Glutamatergic neuron (in vitro differentiated cells): ENCODE data around the gene PDX1. TPM values are rescaled to one million over a fixed set of nuclear protein-coding genes. Genes with fewer than 3 reads are reported as not detected.

Experiments
- DNase-seq: peaks from one replicate; pipeline ENCODE4 v3.0.0; 2022
- H3K27ac Mint-ChIP-seq: one replicate; pipeline ENCODE4 v1.8.0; 2020; ENCODE audit warnings: mild to moderate bottlenecking, mixed read lengths, inconsistent platforms; ENCODE audit not compliant: unreplicated experiment
- H3K27me3 Mint-ChIP-seq: one replicate; pipeline ENCODE4 v1.8.0; 2020; ENCODE audit warnings: mild to moderate bottlenecking, moderate library complexity, mixed read lengths, inconsistent platforms; ENCODE audit not compliant: unreplicated experiment
- H3K36me3 Mint-ChIP-seq: one replicate; pipeline ENCODE4 v1.8.0; 2020; ENCODE audit warnings: mild to moderate bottlenecking, mixed read lengths, inconsistent platforms; ENCODE audit not compliant: unreplicated experiment
- H3K4me1 Mint-ChIP-seq: one replicate; pipeline ENCODE4 v1.8.0; 2020; ENCODE audit warnings: mild to moderate bottlenecking, low read depth, mixed read lengths, inconsistent platforms; ENCODE audit not compliant: unreplicated experiment
- H3K4me3 Mint-ChIP-seq: one replicate; pipeline ENCODE4 v1.8.0; 2020; ENCODE audit warnings: mild to moderate bottlenecking, mixed read lengths, inconsistent platforms; ENCODE audit not compliant: unreplicated experiment
- H3K9me3 Mint-ChIP-seq: one replicate; pipeline ENCODE4 v1.8.0; 2020; ENCODE audit warnings: mild to moderate bottlenecking, moderate library complexity, mixed read lengths, inconsistent platforms; ENCODE audit not compliant: unreplicated experiment
- total RNA-seq: library from RNA; stranded (reverse); fragmentation: NEBNext Ultra II Directional; extraction: Animal tissue kit (Norgen Biotek cat#: 25700); gene quantifications from one replicate; pipeline ENCODE4 v1.2.1, GENCODE V29; 2021; ENCODE audit not compliant: unreplicated experiment
- TF ChIP-seq, protein P1 (sequence below): fragments of 200-600 bp; sonication (generic); IDR thresholded peaks from one replicate; pipeline ENCODE4 v1.5.0; 2021; ENCODE audit not compliant: partially characterized antibody, unreplicated experiment

PDX1 gene
- total RNA-seq, 1 donor from 2014 or later: not detected

GRCh38 chr13:27905650-27906049 lies 14.2 kb upstream of the PDX1 start:
- Mint-ChIP-seq H3K9me3 (no peaks in the 10 kb centered on the region), H3K27me3 (peaks cover 4% of the 10 kb centered on the region), H3K4me3 (no peak overlapping the region), H3K4me1 (no peaks in the 10 kb centered on the region), H3K36me3 (no peaks in the 10 kb centered on the region), H3K27ac (no peak overlapping the region)
- DNase-seq: no peak
- TF ChIP-seq, protein P1, sequence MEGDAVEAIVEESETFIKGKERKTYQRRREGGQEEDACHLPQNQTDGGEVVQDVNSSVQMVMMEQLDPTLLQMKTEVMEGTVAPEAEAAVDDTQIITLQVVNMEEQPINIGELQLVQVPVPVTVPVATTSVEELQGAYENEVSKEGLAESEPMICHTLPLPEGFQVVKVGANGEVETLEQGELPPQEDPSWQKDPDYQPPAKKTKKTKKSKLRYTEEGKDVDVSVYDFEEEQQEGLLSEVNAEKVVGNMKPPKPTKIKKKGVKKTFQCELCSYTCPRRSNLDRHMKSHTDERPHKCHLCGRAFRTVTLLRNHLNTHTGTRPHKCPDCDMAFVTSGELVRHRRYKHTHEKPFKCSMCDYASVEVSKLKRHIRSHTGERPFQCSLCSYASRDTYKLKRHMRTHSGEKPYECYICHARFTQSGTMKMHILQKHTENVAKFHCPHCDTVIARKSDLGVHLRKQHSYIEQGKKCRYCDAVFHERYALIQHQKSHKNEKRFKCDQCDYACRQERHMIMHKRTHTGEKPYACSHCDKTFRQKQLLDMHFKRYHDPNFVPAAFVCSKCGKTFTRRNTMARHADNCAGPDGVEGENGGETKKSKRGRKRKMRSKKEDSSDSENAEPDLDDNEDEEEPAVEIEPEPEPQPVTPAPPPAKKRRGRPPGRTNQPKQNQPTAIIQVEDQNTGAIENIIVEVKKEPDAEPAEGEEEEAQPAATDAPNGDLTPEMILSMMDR: no peak

DNA sequence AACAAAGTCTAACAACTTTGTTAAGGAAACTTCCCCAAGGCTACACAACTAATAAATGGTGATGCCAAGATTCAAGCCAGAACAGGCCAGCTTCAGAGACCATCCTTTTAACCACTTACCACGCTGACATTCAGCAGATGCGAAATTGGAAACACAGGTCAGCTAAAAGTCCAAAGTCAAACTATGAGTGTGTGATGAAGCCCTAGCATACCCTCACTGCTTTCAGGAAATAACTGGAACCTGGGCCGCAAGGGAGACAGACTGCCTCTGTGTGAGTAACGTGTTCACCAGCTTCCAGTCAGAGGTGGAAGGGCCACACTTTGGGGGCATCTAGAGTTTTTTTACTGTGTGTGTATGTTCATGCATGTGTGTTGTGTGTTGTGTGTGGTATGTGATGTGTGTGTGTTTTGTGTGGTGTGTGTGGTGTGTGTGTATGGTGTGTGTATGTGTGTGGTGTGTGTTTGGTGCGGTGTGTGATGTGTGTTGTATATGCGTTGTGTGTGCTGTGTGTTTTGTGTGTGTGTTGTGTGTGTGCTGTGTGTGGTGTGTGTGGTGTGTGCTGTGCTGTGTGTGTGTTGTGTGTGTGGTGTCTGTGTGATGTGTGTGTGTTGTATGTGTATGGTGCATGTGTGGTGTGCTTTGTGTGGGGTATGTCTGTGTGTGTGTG lies 12.5 kb upstream of the PDX1 start:
- Mint-ChIP-seq H3K4me3 (no peak overlapping the region), H3K4me1 (no peaks in the 10 kb centered on the region), H3K36me3 (no peaks in the 10 kb centered on the region), H3K27ac (no peak overlapping the region), H3K9me3 (no peaks in the 10 kb centered on the region), H3K27me3 (peaks cover 2% of the 10 kb centered on the region)
- TF ChIP-seq, protein P1: no peak
- no peak for DNase-seq

GRCh38 chr13:27909378-27909777 lies 10.4 kb upstream of the PDX1 start:
- Mint-ChIP-seq H3K27me3 (peaks cover 4% of the 10 kb centered on the region), H3K4me3 (no peak overlapping the region), H3K27ac (no peak overlapping the region), H3K4me1 (no peaks in the 10 kb centered on the region), H3K9me3 (no peaks in the 10 kb centered on the region), H3K36me3 (no peaks in the 10 kb centered on the region)
- no peak for DNase-seq
- TF ChIP-seq, protein P1: no peak

DNA sequence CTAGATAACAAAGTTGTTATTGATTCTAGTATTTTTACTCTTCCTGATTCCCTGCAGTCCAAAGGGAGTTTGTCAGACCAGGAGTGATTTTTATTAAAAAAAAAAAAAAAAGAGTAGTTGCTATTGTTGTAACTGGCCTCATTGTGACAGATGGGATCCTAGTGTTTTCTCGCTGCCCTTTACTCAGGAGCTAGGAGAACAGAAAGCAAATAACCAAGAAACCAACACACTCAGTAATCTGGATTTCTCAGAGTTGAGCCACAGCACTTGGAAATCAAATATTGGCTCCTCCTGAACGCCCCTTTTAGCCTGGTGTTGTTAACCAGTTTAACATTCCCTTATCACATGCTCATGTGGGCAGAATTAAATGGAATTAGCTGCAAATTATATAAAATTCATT lies 8.3 kb upstream of the PDX1 start:
- DNase-seq: no peak
- TF ChIP-seq, protein P1: no peak
- Mint-ChIP-seq H3K4me1 (no peaks in the 10 kb centered on the region), H3K27me3 (peaks cover 15% of the 10 kb centered on the region), H3K36me3 (no peaks in the 10 kb centered on the region), H3K9me3 (no peaks in the 10 kb centered on the region), H3K4me3 (no peak overlapping the region), H3K27ac (no peak overlapping the region)

DNA sequence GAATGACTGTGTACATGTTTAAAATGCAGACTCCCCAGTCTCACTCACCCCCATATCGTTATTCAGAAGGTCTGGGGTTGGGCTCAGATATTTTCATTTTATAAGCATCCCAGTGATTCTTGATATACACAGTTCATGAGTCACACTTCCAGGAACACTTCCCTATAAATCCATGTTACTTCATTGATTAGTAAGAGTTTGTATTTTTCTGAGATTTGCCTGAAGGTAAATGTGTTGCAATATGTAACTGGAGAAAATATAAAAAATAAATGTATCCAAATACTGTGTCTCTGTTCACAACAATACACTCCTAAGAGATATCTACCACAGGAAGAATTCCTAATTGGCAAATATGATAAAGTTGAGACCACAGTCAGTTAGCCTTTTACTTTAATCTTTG lies 6.6 kb upstream of the PDX1 start:
- Mint-ChIP-seq H3K27me3 (peaks cover 22% of the 10 kb centered on the region), H3K4me1 (peaks cover 2% of the 10 kb centered on the region), H3K9me3 (peaks cover 2% of the 10 kb centered on the region), H3K27ac (no peak overlapping the region), H3K36me3 (no peaks in the 10 kb centered on the region), H3K4me3 (no peak overlapping the region)
- DNase-seq: no peak
- TF ChIP-seq, protein P1: no peak
